Caco-2 (cell line): ENCODE measurements around the gene TF. TPM values are rescaled to one million over a fixed set of nuclear protein-coding genes. Genes with fewer than 3 reads are reported as not detected.

Source experiments
- BruUV-seq: library from RNA; stranded (reverse); fragments of 400-500 nt; replicated peaks from 2 replicates; lab custom pipeline; 2021; lab: Mats Ljungman, UMichigan
- CTCF ChIA-PET: fragments of 300-600 bp; sonication (Branson Sonifier 250); formaldehyde crosslinking; loops from one replicate; lab custom pipeline; 2022; ENCODE audit warnings: antibody characterized with exemption; lab: Charles Lee
- POLR2A ChIA-PET: fragments of 300-600 bp; sonication (Branson Sonifier 250); formaldehyde crosslinking; loops from one replicate; lab custom pipeline; 2022; ENCODE audit warnings: antibody characterized with exemption; lab: Charles Lee
- DNase-seq, 2 experiments: peaks; one replicate each; pipeline versions ENCODE4 v3.0.0 to v3.0.0-alpha.2; 2020 to 2022
- H3K27me3 ChIP-seq: replicated peaks from 2 replicates; pipeline ENCODE4 v1.6.0; 2011; ENCODE audit warnings: low read length; ENCODE audit not compliant: control insufficient read depth, insufficient read depth
- H3K36me3 ChIP-seq: 2 replicates; pipeline ENCODE4 v1.5.1; 2011; ENCODE audit warnings: low read length; ENCODE audit not compliant: control insufficient read depth, insufficient read depth
- H3K4me1 ChIP-seq: fragments of 250-450 bp; sonication (Bioruptor Pico); 2 replicates; pipeline ENCODE4 v1.5.1; 2020; ENCODE audit warnings: mild to moderate bottlenecking
- H3K4me3 ChIP-seq: 2 replicates; pipeline ENCODE4 v1.5.1; 2011; ENCODE audit warnings: low read depth, mild to moderate bottlenecking, control low read depth, low read length
- H3K9me3 ChIP-seq: fragments of 250-450 bp; sonication (Bioruptor Pico); 2 replicates; pipeline ENCODE4 v1.5.1; 2020; ENCODE audit warnings: mild to moderate bottlenecking, moderate library complexity
- H3K27ac Mint-ChIP-seq: one replicate; pipeline ENCODE4 v1.8.0; 2022; ENCODE audit warnings: mixed read lengths; ENCODE audit not compliant: unreplicated experiment
- H3K27me3 Mint-ChIP-seq: one replicate; pipeline ENCODE4 v1.8.0; 2022; ENCODE audit warnings: mixed read lengths; ENCODE audit not compliant: insufficient read depth, unreplicated experiment
- H3K36me3 Mint-ChIP-seq: one replicate; pipeline ENCODE4 v1.8.0; 2022; ENCODE audit warnings: mild to moderate bottlenecking, mixed read lengths; ENCODE audit not compliant: insufficient read depth, unreplicated experiment
- H3K4me1 Mint-ChIP-seq: one replicate; pipeline ENCODE4 v1.8.0; 2022; ENCODE audit warnings: low read depth, mixed read lengths; ENCODE audit not compliant: unreplicated experiment
- H3K4me3 Mint-ChIP-seq: one replicate; pipeline ENCODE4 v1.8.0; 2022; ENCODE audit warnings: mild to moderate bottlenecking, moderate library complexity, mixed read lengths; ENCODE audit not compliant: unreplicated experiment
- H3K9me3 Mint-ChIP-seq: one replicate; pipeline ENCODE4 v1.8.0; 2022; ENCODE audit warnings: mixed read lengths; ENCODE audit not compliant: unreplicated experiment
- CTCF ChIP-seq, 2 experiments: fragments of 200-600 bp in 1 of 2; IDR thresholded peaks; 1 replicate in 1 of 2; 2 replicates in 1 of 2; pipeline versions ENCODE4 v1.5.1 to v1.8.0; 2011 to 2022; ENCODE audit warnings: antibody characterized with exemption in 1 of 2, control low read depth in 1 of 2, inconsistent platforms in 1 of 2, low read depth in 1 of 2, low read length in 1 of 2, mild to moderate bottlenecking in 1 of 2, moderate library complexity in 1 of 2; ENCODE audit not compliant: insufficient read depth in 1 of 2, severe bottlenecking in 1 of 2, unreplicated experiment in 1 of 2
- intact Hi-C: fragments of 100-400 bp; cut with micrococcal nuclease; formaldehyde crosslinking; loops from one replicate; pipeline ENCODE4 v1.10.0; 2022; ENCODE audit not compliant: unreplicated experiment
- total RNA-seq: library from RNA; stranded (reverse); gene quantifications from 2 replicates; pipeline ENCODE4 v1.2.3, GENCODE V29; 2022

TF gene
- total RNA-seq, 1 experiment from 2014 or later = 23.4 TPM

- no peak overlapping the region for H3K27ac Mint-ChIP-seq
- ChIA-PET CTCF (no interaction called here), POLR2A (no interaction called here)
- H3K36me3 ChIP-seq = no peaks in the 10 kb centered on the region
- no peak overlapping the region for H3K4me3 ChIP-seq
- no peak for TF ChIP-seq CTCF (IDR thresholded peaks at IDR 0.05; ENCODE audit: insufficient read depth in 1 of 2, low read depth in 1 of 2, low read length in 1 of 2, severe bottlenecking in 1 of 2, unreplicated experiment in 1 of 2)
- intact Hi-C loops = no loop called here
- H3K4me1 ChIP-seq = no peaks in the 10 kb centered on the region
- H3K36me3 Mint-ChIP-seq = no peaks in the 10 kb centered on the region
- H3K9me3 ChIP-seq = no peaks in the 10 kb centered on the region
- no peaks in the 10 kb centered on the region for H3K27me3 Mint-ChIP-seq
- no TSS peak for BruUV-seq
- H3K9me3 Mint-ChIP-seq = no peaks in the 10 kb centered on the region
- H3K27me3 ChIP-seq = no peaks in the 10 kb centered on the region
- no peak for DNase-seq
- H3K4me1 Mint-ChIP-seq = no peaks in the 10 kb centered on the region
- H3K4me3 Mint-ChIP-seq = no peak overlapping the region
Measured at GRCh38 chr3:133767607-133768006, 21.4 kb downstream of the TF start.

GRCh38 chr3:133769536-133769935 is 23.3 kb downstream of the TF start:
- H3K4me3 Mint-ChIP-seq = no peak overlapping the region
- no peaks in the 10 kb centered on the region for H3K9me3 Mint-ChIP-seq
- no peaks in the 10 kb centered on the region for H3K27me3 ChIP-seq
- no peak for DNase-seq
- intact Hi-C loops = no loop called here
- POLR2A ChIA-PET = no interaction called here
- no peaks in the 10 kb centered on the region for H3K9me3 ChIP-seq
- H3K27ac Mint-ChIP-seq = no peak overlapping the region
- TF ChIP-seq CTCF (IDR thresholded peaks at IDR 0.05; ENCODE audit: insufficient read depth in 1 of 2, low read depth in 1 of 2, low read length in 1 of 2, severe bottlenecking in 1 of 2, unreplicated experiment in 1 of 2) = no peak
- BruUV-seq = no TSS peak
- CTCF ChIA-PET = no interaction called here
- H3K36me3 Mint-ChIP-seq = no peaks in the 10 kb centered on the region
- H3K27me3 Mint-ChIP-seq = no peaks in the 10 kb centered on the region
- no peaks in the 10 kb centered on the region for H3K36me3 ChIP-seq
- no peaks in the 10 kb centered on the region for H3K4me1 ChIP-seq
- H3K4me1 Mint-ChIP-seq = no peaks in the 10 kb centered on the region
- H3K4me3 ChIP-seq = no peak overlapping the region

- no peak for TF ChIP-seq CTCF (IDR thresholded peaks at IDR 0.05; ENCODE audit: insufficient read depth in 1 of 2, low read depth in 1 of 2, low read length in 1 of 2, severe bottlenecking in 1 of 2, unreplicated experiment in 1 of 2)
- intact Hi-C loops = no loop called here
- DNase-seq = no peak
- no peaks in the 10 kb centered on the region for H3K4me1 ChIP-seq
- POLR2A ChIA-PET = no interaction called here
- H3K36me3 Mint-ChIP-seq = no peaks in the 10 kb centered on the region
- H3K9me3 Mint-ChIP-seq = no peaks in the 10 kb centered on the region
- H3K27me3 ChIP-seq = no peaks in the 10 kb centered on the region
- H3K4me1 Mint-ChIP-seq = no peaks in the 10 kb centered on the region
- no peak overlapping the region for H3K27ac Mint-ChIP-seq
- H3K4me3 ChIP-seq = no peak overlapping the region
- CTCF ChIA-PET = no interaction called here
- no peaks in the 10 kb centered on the region for H3K36me3 ChIP-seq
- BruUV-seq = no TSS peak
- no peak overlapping the region for H3K4me3 Mint-ChIP-seq
- no peaks in the 10 kb centered on the region for H3K27me3 Mint-ChIP-seq
- H3K9me3 ChIP-seq = no peaks in the 10 kb centered on the region
Measured at GRCh38 chr3:133773732-133774131, 27.5 kb downstream of the TF start.
